Amniotic epithelial cell (primary cell): ENCODE results near the gene C11orf71.
A peak's percentile ranks its signal among the peaks of the same experiment; 100 is the strongest.

Experiments used
- DNase-seq: peaks from one replicate; pipeline ENCODE4 v3.0.0-alpha.2; 2010; ENCODE audit warnings: low read depth

C11orf71 gene

GRCh38 chr11:114399490-114400215 is 658 bp downstream of the C11orf71 start:
- DNase-seq: peak; percentile 49

GRCh38 chr11:114398303-114398920 is 1.9 kb downstream of the C11orf71 start:
- no peak for DNase-seq

- no peak for DNase-seq
These were observed 2.8 kb downstream of the C11orf71 start for GRCh38 chr11:114397349-114397982.

DNA sequence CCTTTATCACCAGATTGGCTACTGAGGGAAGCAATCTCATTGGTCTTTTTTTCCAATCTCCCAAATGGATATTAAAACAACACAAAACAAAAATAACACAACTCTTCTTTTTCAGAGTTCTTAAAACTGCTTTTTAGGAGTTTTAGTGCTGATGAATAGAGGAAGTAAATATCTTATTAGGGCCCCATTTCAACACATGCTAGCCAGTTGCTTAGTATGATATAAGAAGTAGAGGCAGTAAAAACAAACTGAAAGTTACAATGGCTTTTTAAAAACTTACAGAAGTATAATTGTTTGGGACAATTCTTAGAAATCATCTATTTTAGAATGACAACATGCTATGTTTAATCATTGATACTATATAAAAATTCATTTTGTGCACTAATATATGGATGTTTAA is 3.4 kb downstream of the C11orf71 start:
- DNase-seq: no peak

DNA sequence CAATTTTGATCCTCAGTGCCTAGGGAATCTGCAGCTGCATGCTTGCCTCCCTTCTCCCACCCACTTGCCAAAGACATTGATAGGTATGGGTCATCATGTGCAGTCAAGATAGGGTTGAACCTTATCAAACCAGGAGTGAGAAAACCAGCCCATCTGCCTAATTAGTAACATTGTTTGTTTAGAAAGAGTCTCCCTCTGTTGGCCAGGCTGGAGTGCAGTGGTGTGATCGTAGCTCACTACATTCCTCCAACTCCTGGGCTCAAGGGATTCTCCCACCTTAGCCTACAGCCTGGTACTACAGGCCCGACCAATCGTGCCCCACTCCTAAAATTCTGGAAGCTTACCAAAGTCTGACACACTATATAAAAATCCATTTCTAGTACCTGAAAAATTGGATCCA is 4.6 kb downstream of the C11orf71 start:
- no peak for DNase-seq

GRCh38 chr11:114392735-114393667 is 7.3 kb downstream of the C11orf71 start:
- no peak for DNase-seq

DNA sequence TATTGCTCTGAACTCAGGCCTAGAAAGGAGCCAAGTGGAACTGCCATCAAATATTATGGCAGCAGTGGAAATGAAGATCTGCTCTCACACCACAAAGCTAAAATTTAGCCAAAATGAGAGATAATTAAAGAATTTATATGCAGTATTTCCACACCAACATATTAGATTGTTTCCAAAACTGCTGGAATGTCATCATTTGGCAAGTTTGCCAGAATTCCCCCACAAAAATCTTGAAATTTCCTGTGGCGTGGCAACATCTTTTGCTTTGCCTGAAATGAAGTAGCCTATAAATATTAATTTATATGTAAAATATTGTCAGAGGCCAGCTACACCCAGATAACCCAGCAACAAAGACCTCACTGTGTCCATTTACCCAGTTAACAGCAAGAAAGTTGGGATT is 13.8 kb downstream of the C11orf71 start:
- DNase-seq: no peak

DNA sequence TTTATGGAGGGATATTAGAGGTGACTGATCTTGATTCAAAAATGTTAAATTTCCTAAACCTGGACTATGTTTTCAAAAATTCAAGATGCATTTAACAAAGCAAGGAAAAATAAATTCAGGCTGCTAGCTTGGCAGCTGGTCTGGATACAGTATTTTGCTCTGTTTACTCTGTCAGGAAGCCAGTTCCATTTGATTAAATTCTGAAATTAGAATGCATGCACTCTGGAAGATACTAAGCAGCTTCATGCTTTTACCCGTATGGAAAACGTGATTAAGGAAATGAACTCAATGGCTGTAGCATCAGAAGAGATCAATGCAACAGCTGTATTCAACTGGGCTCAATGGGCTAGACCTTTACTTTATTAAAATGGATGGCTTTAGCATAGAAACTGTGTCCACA is 14.2 kb downstream of the C11orf71 start:
- DNase-seq: no peak

DNA sequence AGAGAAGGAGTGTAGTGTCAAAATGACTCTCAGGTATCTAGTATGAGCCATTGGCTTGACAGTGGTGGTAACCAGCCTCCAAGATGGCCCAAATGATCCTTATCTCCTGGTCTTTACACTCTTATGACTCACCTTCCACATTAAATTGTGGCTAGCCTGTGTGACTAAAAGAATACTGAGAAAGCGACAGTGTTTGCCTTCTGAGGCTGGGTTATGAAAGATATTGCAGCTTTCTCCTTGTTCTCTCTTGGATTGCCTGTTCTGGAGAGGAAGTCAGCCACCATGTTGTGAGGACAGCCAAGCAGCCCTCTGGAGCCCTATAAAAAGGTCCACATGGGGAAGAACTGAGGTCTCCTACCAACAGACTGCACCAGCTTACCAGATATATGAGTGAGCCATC is 15.8 kb downstream of the C11orf71 start:
- no peak for DNase-seq

GRCh38 chr11:114382509-114382908 is 17.8 kb downstream of the C11orf71 start:
- DNase-seq: no peak

GRCh38 chr11:114379394-114380069 is 20.8 kb downstream of the C11orf71 start:
- no peak for DNase-seq

GRCh38 chr11:114377612-114378267 is 22.6 kb downstream of the C11orf71 start:
- no peak for DNase-seq

DNA sequence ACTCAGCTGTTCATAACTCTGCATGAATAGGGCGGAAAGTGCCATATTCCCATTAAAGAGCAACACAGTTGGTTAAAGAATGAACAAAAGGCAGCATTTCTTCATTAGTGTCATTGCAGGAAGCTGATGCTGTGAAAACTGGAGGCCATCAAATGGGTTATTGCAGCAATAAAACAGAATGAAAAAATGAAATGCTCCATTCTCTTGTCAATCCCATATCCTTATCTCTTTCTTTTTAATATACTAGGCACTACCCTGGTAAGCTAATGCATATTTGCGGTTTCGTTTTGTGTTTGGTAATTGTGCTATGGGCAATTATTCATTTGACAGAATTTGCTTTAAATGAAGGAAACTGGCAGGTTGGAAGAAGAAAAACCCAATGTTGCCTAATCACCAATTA is 25.3 kb downstream of the C11orf71 start:
- DNase-seq: no peak

DNA sequence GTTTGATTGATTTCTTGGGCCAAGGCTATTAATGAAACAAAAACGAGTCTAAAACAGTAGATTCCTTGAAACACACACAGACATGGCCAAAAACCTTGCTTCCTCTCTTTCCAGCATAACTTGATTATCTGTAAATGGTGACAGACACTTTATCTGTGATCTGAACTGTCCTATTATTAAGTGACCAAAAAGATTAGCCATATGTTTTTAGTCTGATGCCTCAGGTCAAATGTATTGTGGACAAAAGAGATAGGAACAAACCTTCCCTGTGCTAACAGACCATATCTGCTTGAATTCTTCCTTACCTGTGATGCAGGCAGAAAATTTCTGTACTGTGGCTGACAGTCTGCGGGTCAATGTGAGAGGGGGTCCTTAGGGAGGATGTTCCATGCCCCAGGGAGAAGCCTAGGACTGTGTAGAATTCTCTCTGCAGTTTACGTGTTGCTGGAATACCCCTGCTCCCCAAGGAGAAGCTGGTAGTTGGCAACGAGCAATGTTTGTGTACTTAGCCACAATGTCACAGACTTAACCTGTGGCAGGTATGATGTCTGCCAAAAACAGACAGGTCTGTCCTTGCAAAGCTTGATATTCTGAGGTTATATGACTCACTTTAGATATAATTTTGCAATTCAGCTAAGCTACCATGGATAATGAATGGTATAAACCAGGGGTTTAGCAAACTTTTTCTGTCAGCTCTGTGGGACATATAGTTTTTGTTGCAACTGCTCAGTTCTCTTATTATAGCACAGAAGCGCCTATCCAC is 31.2 kb downstream of the C11orf71 start:
- DNase-seq: no peak

- no peak for DNase-seq
These were observed 32.9 kb downstream of the C11orf71 start for GRCh38 chr11:114367244-114367957.

DNA sequence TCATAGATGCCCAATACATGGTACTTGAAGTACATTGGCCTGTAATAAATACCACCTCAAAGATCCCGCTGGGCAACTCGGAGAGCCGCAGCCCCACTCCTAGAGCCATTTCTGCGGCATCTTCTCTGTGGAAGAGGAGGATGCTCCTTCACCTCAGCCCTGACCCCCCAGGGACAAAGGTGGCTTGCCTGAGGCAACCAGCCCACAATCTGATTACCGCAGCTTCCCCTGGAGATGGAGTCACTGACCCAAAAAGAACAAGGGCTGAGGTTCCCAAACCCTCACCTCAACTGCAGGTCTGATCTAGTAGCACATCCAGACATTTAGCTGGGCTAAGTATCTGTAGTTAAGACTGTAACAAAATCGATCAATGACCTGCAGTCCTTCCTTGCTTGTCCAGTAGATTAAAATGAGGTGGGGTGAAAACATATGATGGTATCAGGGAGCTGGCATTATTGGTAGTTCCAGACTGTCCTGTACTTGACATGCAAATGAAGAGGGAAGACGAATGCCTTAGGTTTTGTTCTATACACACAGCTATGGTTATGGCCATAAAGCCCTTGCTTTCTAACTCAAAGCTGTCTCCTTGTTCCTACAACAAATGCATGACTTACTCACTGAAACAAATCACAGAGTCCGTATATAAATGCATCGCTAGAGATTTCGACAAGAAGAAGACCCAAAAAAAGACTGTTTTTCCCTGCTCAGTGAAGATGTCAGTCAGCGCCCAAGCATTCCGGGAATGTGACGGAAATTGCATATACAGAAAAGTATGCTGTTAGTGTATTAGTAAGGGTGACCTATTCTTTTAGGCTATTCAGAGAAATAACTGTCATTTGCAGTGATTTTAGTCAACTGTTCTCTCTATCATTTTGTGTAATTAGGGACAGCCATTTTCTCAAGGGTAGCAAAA is 33.7 kb downstream of the C11orf71 start:
- DNase-seq: peak; percentile 76

DNA sequence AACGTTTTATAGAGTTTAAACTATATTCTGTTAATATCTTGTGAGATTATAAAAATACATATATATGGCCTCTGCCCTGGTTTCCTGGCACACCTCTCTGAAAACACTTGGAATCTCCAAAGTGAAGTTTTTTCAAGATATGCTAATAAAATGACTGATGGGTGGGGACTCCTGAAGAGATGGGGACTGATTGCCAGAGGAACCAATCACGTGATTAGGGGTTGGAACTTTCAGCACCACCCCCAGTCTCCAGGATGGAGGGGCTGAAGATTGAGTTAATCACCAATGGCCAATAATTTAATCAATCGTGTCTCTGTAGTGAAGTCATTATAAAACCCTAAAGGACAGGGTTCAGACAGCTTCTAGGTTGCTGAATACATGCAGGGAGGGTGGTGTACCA is 37.4 kb downstream of the C11orf71 start:
- DNase-seq: no peak

- no peak for DNase-seq
These were observed 38.0 kb downstream of the C11orf71 start for GRCh38 chr11:114362326-114362725.

DNA sequence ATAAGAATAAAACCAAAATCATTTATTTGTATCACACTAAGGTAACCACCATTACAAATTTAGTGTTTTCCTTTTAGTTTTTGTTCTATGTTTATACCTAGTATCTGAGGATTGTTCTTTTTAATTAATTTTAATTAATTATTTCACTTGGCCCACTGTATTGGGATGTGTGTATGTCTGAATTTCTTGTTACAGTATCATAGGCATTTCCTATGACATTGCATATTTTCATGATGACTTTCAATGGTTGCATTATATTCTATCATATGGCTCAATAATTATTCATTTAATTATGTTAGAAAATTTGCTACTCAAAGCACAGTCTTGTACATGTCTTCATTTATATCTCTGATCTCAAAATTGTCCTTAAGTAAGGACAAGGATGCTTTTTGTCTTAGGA is 41.0 kb downstream of the C11orf71 start:
- peak; percentile 10 for DNase-seq
